NCI-H748 treated with DMSO at 0.1 percent for 48 hours (cell line): ENCODE measurements around the gene MS4A3.
"Not testable (repeated sequence)": the region's sequence is repeated elsewhere in the genome, so short reads cannot be mapped to it uniquely, and the experiment has no call there.

ENCODE experiments used
- DNase-seq: peaks from one replicate; lab custom pipeline; 2025; lab: John Stamatoyannopoulos, UW

MS4A3 gene

GRCh38 chr11:60095477-60096120, 39.1 kb downstream of the MS4A3 start:
- DNase-seq = no peak

GRCh38 chr11:60097189-60097588, 40.7 kb downstream of the MS4A3 start:
- no peak for DNase-seq

- no peak for DNase-seq
Observed at GRCh38 chr11:60098508-60098907, 42.0 kb downstream of the MS4A3 start.

- DNase-seq = no peak
Observed at GRCh38 chr11:60100516-60100915, 44.1 kb downstream of the MS4A3 start.

- not testable (repeated sequence) for DNase-seq
Observed at GRCh38 chr11:60101368-60101767, 44.9 kb downstream of the MS4A3 start.

GRCh38 chr11:60104471-60105115, 48.1 kb downstream of the MS4A3 start:
- DNase-seq = not testable (repeated sequence)

GRCh38 chr11:60108631-60109030, 52.2 kb downstream of the MS4A3 start:
- DNase-seq = not testable (repeated sequence)

GRCh38 chr11:60111793-60112192, 55.3 kb downstream of the MS4A3 start:
- no peak for DNase-seq

GRCh38 chr11:60116996-60117790, 60.7 kb downstream of the MS4A3 start:
- no peak for DNase-seq

- no peak for DNase-seq
Observed at GRCh38 chr11:60118338-60118737, 61.9 kb downstream of the MS4A3 start.

- no peak for DNase-seq
Observed at GRCh38 chr11:60119710-60120109, 63.2 kb downstream of the MS4A3 start.
